ENCODE results near the gene USP13. TPM values are rescaled to one million over a fixed set of nuclear protein-coding genes. Genes with fewer than 3 reads are reported as not detected.

The USP13 gene
- total RNA-seq, 1 experiment from 2014 or later, result 14.2 TPM

- Histone ChIP-seq H3K4me3 (no peak overlapping the region), H3K4me1 (replicated peaks) (no peaks in the 10 kb centered on the region), H3K36me3 (no peaks in the 10 kb centered on the region), H3K9me3 (replicated peaks) (no peaks in the 10 kb centered on the region), H3K27me3 (replicated peaks) (peaks cover 9% of the 10 kb centered on the region; the same call in 1 of the 2 replicates), H3K27ac (no peak overlapping the region)
- no peak for DNase-seq (ENCODE audit: low read depth in 1 of 2, low spot score in 2 of 2)
Measured at GRCh38 chr3:179819379-179819778, 166.5 kb downstream of the USP13 start.

GRCh38 chr3:179822296-179822695 lies 169.5 kb downstream of the USP13 start:
- DNase-seq (ENCODE audit: low read depth in 1 of 2, low spot score in 2 of 2), result no peak
- H3K27ac ChIP-seq, result no peak overlapping the region
- H3K4me1 ChIP-seq (replicated peaks), result no peaks in the 10 kb centered on the region
- H3K9me3 ChIP-seq (replicated peaks), result no peaks in the 10 kb centered on the region
- peaks cover 9% of the 10 kb centered on the region; the same call in 1 of the 2 replicates for H3K27me3 ChIP-seq (replicated peaks)
- H3K36me3 ChIP-seq, result no peaks in the 10 kb centered on the region
- no peak overlapping the region for H3K4me3 ChIP-seq

GRCh38 chr3:179825527-179826246 lies 172.8 kb downstream of the USP13 start:
- H3K27ac ChIP-seq, result no peak overlapping the region
- no peak for DNase-seq (ENCODE audit: low read depth in 1 of 2, low spot score in 2 of 2)
- H3K4me3 ChIP-seq, result no peak overlapping the region
- no peaks in the 10 kb centered on the region for H3K36me3 ChIP-seq
- H3K9me3 ChIP-seq (replicated peaks), result no peaks in the 10 kb centered on the region
- H3K4me1 ChIP-seq (replicated peaks), result no peaks in the 10 kb centered on the region
- peaks cover 9% of the 10 kb centered on the region; the same call in 1 of the 2 replicates for H3K27me3 ChIP-seq (replicated peaks)

GRCh38 chr3:179826247-179826637 lies 173.4 kb downstream of the USP13 start:
- DNase-seq (ENCODE audit: low read depth in 1 of 2, low spot score in 2 of 2), result no peak
- Histone ChIP-seq H3K36me3 (no peaks in the 10 kb centered on the region), H3K4me3 (no peak overlapping the region), H3K9me3 (replicated peaks) (no peaks in the 10 kb centered on the region), H3K27me3 (replicated peaks) (peaks cover 9% of the 10 kb centered on the region; the same call in 1 of the 2 replicates), H3K27ac (no peak overlapping the region), H3K4me1 (replicated peaks) (no peaks in the 10 kb centered on the region)

- Histone ChIP-seq H3K27me3 (replicated peaks) (no peaks in the 10 kb centered on the region; the same call in 1 of the 2 replicates), H3K27ac (no peak overlapping the region), H3K36me3 (no peaks in the 10 kb centered on the region), H3K4me1 (replicated peaks) (no peaks in the 10 kb centered on the region), H3K9me3 (replicated peaks) (no peaks in the 10 kb centered on the region), H3K4me3 (no peak overlapping the region)
- DNase-seq (ENCODE audit: low read depth in 1 of 2, low spot score in 2 of 2), result no peak
Measured at GRCh38 chr3:179828738-179829137, 175.9 kb downstream of the USP13 start.

- Histone ChIP-seq H3K27me3 (replicated peaks) (no peaks in the 10 kb centered on the region; the same call in 1 of the 2 replicates), H3K27ac (no peak overlapping the region), H3K4me1 (replicated peaks) (no peaks in the 10 kb centered on the region), H3K4me3 (no peak overlapping the region), H3K9me3 (replicated peaks) (no peaks in the 10 kb centered on the region), H3K36me3 (no peaks in the 10 kb centered on the region)
- DNase-seq (ENCODE audit: low read depth in 1 of 2, low spot score in 2 of 2), result no peak
Measured at GRCh38 chr3:179829401-179829800, 176.6 kb downstream of the USP13 start.

GRCh38 chr3:179832333-179832854 lies 179.6 kb downstream of the USP13 start:
- H3K27me3 ChIP-seq (replicated peaks), result no peaks in the 10 kb centered on the region; the same call in 1 of the 2 replicates
- no peaks in the 10 kb centered on the region for H3K4me1 ChIP-seq (replicated peaks)
- no peaks in the 10 kb centered on the region for H3K9me3 ChIP-seq (replicated peaks)
- no peak for DNase-seq (ENCODE audit: low read depth in 1 of 2, low spot score in 2 of 2)
- H3K27ac ChIP-seq, result no peak overlapping the region
- no peak overlapping the region for H3K4me3 ChIP-seq
- H3K36me3 ChIP-seq, result no peaks in the 10 kb centered on the region

GRCh38 chr3:179833294-179833693 lies 180.5 kb downstream of the USP13 start:
- Histone ChIP-seq H3K4me1 (replicated peaks) (no peaks in the 10 kb centered on the region), H3K27ac (no peak overlapping the region), H3K4me3 (no peak overlapping the region), H3K36me3 (no peaks in the 10 kb centered on the region), H3K27me3 (replicated peaks) (no peaks in the 10 kb centered on the region; the same call in 1 of the 2 replicates), H3K9me3 (replicated peaks) (no peaks in the 10 kb centered on the region)
- DNase-seq (ENCODE audit: low read depth in 1 of 2, low spot score in 2 of 2), result no peak

- Histone ChIP-seq H3K9me3 (replicated peaks) (no peaks in the 10 kb centered on the region), H3K4me1 (replicated peaks) (0 out of 2 replicates have a peak, but pooled peaks cover 3% of the 10 kb centered on the region), H3K36me3 (no peaks in the 10 kb centered on the region), H3K4me3 (no peak overlapping the region), H3K27me3 (replicated peaks) (no peaks in the 10 kb centered on the region; the same call in 1 of the 2 replicates), H3K27ac (no peak overlapping the region)
- DNase-seq (ENCODE audit: low read depth in 1 of 2, low spot score in 2 of 2), result no peak
Measured at GRCh38 chr3:179837374-179837773, 184.5 kb downstream of the USP13 start.

Other genes starting within 250 kb of the USP13 start
- 105 and 113 TPM in 2 replicates for gene GNB4, start 201.6 kb upstream of the USP13 start, total RNA-seq (2014; rRNA removed; shearing (Covaris generic))
- gene ACTL6A, start 90.1 kb upstream of the USP13 start, total RNA-seq (2014; rRNA removed; shearing (Covaris generic)), result 119 and 277 TPM in 2 replicates
- 49.3 and 80.3 TPM in 2 replicates for gene MRPL47, start 48.4 kb upstream of the USP13 start, total RNA-seq (2014; rRNA removed; shearing (Covaris generic))
- gene NDUFB5, start 48.2 kb upstream of the USP13 start, total RNA-seq (2014; rRNA removed; shearing (Covaris generic)), result 181 and 200 TPM in 2 replicates

All from SJSA1 (cell line).